ENCODE measurements around the gene GRB10. TPM values are rescaled to one million over a fixed set of nuclear protein-coding genes. Genes with fewer than 3 reads are reported as not detected.

Gene GRB10
- total RNA-seq, 2 donors from 2014 or later, result 2.6 to 6.6 TPM

DNA sequence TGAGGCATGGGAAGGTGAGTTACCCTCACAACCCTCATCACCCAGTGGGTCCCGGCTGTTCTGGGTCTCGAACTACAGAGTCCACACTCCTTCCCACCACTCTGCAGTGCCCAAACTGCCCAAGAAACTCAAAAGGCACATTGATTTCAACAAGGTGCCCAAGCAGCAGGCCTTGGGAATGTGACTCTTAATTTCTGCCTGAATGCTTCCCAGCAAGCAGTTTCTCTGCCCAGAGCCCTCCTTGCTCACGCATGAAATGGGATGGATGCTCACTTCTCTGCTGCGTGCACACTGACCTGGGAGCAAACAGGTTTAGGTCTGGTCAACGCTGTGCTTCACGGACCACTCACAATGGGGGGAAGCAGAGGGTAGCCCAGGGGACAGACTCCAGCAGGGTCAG, 77.9 kb downstream of the GRB10 start:
- no peak for ATAC-seq
- Mint-ChIP-seq H3K27ac (no peak overlapping the region), H3K36me3 (no peaks in the 10 kb centered on the region), H3K9me3 (no peaks in the 10 kb centered on the region)
- no peak for DNase-seq (ENCODE audit: low spot score in 2 of 2)

DNA sequence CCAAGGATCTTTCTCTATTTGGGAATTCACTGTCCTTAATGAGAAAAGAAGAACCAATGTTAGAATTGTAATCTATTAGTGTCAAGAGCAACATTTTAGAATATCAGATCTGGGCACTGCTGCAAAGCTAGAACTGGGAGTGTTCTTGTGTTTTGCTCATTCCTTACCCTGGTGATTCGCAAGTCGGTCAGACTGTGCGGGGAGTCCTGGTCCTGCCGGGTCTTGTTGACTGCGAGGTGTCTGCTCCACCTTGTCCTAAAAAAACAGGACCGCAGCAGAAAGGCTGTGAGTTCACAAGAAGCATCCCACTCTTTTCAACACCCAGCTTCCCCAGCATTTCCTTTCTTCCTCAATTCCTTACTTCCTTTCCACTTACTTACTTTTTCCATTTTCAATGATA, 79.0 kb downstream of the GRB10 start:
- DNase-seq (ENCODE audit: low spot score in 2 of 2), result no peak
- Mint-ChIP-seq H3K36me3 (no peaks in the 10 kb centered on the region), H3K9me3 (no peaks in the 10 kb centered on the region), H3K27ac (no peak overlapping the region)
- ATAC-seq, result no peak

DNA sequence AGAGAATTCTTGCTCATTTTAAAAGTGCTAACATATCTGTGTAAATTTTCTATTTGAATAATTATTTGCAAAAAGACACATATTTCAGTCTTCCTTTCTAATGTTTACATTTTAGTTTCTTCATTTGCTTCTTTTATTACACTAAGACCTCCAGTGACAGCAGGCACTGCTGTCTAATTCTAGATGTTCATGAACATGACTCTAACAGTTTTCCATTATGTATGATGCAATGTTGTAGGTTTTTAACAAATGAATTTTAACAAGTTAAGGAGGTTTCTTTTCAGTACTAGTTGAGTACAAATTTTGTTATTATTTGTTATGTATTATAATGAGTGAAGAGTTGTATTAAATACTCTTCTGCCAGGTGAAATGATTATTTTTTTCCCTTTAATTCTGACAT, 83.6 kb downstream of the GRB10 start:
- Mint-ChIP-seq H3K36me3 (no peaks in the 10 kb centered on the region), H3K9me3 (no peaks in the 10 kb centered on the region), H3K27ac (no peak overlapping the region)
- DNase-seq (ENCODE audit: low spot score in 2 of 2) (no peak), ATAC-seq (no peak)

DNA sequence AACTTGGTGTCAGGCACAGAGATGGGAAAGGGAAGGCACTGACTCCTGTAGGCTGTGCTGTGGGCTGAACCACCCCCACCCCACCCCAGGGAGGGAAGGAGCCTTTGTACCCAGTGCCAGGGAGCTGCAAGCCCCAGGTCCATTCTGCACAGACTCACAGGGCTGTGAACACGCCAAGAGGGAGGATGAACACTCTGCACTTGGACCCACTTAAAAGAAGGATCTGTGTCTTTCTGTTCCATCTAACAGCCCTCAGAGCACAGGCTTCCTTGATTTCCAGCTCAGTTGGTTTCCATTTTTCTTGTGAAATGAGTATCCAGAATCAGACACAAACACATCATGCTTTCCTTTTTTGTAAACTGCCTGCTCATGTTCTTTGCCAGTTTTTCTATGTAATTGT, 84.9 kb downstream of the GRB10 start:
- no peaks in the 10 kb centered on the region for H3K36me3 Mint-ChIP-seq
- ATAC-seq (no peak), DNase-seq (ENCODE audit: low spot score in 2 of 2) (no peak)
- no peaks in the 10 kb centered on the region for H3K9me3 Mint-ChIP-seq
- H3K27ac Mint-ChIP-seq, result no peak overlapping the region

DNA sequence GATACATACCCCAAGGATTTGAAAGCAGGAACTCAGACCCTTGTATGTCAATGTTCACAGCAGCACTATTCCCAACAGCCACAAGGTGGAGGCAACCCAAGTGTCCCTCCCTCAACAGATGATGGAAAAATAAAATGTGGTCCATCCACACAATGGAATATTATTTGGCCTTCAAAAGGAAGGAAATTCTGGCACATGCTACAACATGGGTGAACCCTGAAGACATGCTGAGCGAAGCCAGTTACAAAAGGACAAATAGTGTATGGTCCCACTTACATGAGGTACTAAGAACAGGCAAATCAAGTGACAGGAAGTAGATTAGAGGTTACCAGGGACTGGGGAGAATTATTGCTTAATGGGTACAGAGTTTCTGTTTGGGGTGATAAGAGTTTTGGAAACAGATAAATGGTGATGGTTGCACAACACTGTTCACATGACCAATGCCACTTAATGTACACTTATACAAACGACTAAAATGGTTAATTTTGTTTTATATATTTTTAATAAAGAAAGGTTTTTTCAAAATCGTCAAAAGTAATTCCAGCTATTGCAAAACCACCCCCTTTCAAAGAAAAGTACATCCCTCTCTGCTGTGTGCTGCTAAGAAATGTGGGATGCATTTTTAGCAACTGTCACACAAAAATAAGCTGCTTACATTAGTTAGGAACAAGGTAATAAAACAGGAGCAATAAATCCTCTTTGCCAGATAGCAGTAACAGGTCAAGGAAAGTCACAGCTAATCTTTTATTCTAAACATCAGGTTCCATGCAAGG, 85.7 kb downstream of the GRB10 start:
- no peak for ATAC-seq
- Mint-ChIP-seq H3K27ac (no peak overlapping the region), H3K9me3 (no peaks in the 10 kb centered on the region), H3K36me3 (no peaks in the 10 kb centered on the region)
- no peak for DNase-seq (ENCODE audit: low spot score in 2 of 2)

DNA sequence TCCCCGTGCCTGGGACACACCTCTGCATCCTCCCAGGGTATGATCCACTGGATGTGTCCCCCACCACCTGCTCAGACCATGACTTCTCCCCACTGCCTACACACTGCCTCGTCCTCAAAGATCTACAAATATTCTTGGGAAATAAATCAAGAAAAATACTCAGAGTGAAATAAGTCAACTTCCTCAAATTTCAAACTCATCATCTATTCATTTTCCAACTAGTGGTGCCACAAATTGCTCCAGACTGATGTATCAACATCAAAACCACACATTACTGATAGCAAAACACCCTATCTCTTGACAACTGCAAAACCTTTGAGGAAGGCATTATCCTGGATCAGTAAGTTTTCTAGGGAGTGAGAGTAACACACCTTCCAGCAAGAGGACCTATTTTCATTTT, 87.7 kb downstream of the GRB10 start:
- ATAC-seq, result no peak
- no peaks in the 10 kb centered on the region for H3K36me3 Mint-ChIP-seq
- H3K9me3 Mint-ChIP-seq, result no peaks in the 10 kb centered on the region
- no peak overlapping the region for H3K27ac Mint-ChIP-seq
- no peak for DNase-seq (ENCODE audit: low spot score in 2 of 2)

DNA sequence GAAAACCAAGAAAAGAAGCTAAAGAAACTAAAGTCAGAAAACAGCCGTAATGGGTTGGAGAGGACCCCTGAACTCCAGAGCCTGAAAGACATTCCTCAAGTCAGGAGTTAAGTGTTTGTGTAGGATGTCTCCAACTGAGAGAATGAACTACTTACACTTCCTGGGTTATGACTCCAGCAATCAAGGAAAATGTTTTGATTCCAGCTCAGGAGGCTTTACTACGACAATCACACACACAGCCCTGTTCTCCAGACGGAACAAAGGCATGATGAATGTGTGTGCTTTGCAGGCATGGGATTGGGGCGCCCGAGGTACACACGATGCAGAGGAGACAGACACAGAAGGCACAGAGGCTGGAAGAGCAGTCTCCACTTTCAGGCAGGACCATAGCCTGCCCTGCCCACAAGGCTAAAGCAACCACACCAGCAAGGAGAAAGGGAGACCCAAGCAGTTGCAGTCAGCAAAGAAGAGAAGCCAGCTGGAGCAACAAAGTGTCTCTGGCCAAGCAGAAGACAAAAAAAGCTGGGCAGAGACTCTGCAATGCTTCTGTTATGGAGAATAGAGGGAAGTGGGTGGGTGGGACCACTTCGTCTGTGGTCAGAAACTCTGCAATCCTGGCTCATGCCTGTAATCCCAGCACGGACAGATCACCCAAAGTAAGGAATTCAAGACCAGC, 89.1 kb downstream of the GRB10 start:
- ATAC-seq, result no peak
- Mint-ChIP-seq H3K27ac (peak overlapping the region in 1 of 2 donors; percentile 35), H3K36me3 (no peaks in the 10 kb centered on the region), H3K9me3 (no peaks in the 10 kb centered on the region)
- no peak for DNase-seq (ENCODE audit: low spot score in 2 of 2)

DNA sequence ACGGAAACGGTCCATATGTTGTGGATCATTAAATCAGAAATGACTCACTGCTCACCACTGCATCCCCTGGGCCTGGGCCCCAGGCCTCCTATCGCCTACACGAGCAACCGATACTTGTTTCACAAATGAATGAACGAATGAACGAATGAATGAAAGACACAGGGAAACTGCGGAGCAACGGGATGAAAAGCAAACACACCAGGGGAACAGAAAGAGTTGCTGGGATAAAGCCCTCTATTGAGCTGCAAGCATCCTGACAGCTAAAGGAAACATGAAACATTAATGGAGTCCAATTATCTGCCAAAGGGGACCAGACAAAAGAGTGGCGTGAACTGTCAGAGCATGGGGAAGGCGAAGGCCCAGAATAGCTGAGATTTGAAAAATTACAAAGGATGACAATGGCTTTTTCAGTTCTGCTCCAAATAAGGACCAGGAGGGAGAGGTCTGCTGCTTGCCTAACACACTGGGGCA, 92.1 kb downstream of the GRB10 start:
- Mint-ChIP-seq H3K36me3 (no peaks in the 10 kb centered on the region), H3K9me3 (no peaks in the 10 kb centered on the region), H3K27ac (no peak overlapping the region)
- no peak for DNase-seq (ENCODE audit: low spot score in 2 of 2)
- no peak for ATAC-seq

DNA sequence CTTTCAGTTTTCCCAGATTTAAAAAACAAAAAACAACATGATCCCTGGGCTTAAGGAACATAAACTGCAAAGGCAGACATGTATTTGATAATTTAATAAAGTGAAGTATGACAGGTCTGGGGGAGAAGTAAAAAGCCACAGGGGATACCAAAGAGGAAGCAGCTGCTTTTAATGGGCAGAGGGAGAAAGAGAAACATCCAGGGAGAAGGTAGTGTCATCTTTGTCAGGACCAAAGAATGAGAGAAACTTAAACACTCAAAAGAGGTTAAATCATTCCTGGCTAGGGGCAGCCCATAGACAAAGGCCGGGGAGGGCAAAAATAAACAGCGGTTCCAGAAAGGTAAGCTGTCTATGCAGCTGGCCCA, 94.5 kb downstream of the GRB10 start:
- no peaks in the 10 kb centered on the region for H3K36me3 Mint-ChIP-seq
- H3K9me3 Mint-ChIP-seq, result no peaks in the 10 kb centered on the region
- no peak for DNase-seq (ENCODE audit: low spot score in 2 of 2)
- no peak overlapping the region for H3K27ac Mint-ChIP-seq
- ATAC-seq, result no peak

DNA sequence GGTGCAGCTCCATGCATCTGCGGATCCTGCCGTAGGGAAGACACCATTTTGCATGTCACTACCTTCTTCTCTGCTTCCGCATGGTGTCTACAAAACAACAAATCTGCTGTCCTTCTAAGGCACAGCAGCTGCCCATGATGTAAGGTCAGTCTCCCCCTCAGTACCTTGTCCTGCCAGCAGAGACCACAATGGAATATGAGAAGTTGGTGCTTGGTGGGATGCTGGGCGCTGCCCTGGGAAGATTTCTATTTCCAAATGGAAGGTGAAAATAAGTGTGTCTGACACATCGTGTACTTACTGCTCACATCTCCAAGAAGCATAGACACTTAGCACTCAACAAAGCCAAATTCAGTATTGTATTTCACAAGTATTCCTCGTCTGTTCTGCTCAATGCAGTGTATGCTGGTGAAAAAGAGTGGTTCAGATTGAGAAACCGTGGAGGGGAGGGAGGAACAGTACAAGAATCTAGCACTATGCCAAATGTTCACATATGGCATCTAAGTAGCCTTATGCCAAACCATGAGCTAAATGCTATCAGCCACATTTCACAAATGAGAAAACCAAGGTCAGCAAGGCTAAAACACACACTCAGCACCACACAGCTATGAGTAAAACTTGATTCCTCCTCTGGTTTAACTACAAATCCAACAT, 95.0 kb downstream of the GRB10 start:
- H3K27ac Mint-ChIP-seq, result no peak overlapping the region
- no peak for ATAC-seq
- H3K9me3 Mint-ChIP-seq, result no peaks in the 10 kb centered on the region
- H3K36me3 Mint-ChIP-seq, result no peaks in the 10 kb centered on the region
- DNase-seq (ENCODE audit: low spot score in 2 of 2), result no peak

DNA sequence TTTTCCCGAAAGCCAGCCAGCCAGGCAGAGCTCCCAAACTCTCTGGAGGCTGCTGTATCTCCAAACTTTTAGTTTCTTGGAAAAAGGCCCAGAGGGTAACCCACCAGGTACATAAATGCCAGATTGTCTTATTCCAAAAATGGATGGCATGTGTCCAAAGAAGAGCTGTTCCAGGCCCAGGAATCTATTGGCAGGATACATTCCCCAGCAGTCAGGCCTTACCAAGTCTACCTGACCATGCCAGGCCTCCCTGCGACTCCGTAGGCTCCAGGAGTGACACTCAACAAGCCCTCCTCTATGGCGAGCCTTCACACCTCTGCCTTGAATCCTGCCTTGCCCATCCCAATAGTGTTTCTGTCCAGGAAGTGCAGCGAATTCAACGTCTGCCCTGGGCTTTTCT, 95.6 kb downstream of the GRB10 start:
- Mint-ChIP-seq H3K9me3 (no peaks in the 10 kb centered on the region), H3K36me3 (no peaks in the 10 kb centered on the region), H3K27ac (no peak overlapping the region)
- ATAC-seq (no peak), DNase-seq (ENCODE audit: low spot score in 2 of 2) (no peak)

DNA sequence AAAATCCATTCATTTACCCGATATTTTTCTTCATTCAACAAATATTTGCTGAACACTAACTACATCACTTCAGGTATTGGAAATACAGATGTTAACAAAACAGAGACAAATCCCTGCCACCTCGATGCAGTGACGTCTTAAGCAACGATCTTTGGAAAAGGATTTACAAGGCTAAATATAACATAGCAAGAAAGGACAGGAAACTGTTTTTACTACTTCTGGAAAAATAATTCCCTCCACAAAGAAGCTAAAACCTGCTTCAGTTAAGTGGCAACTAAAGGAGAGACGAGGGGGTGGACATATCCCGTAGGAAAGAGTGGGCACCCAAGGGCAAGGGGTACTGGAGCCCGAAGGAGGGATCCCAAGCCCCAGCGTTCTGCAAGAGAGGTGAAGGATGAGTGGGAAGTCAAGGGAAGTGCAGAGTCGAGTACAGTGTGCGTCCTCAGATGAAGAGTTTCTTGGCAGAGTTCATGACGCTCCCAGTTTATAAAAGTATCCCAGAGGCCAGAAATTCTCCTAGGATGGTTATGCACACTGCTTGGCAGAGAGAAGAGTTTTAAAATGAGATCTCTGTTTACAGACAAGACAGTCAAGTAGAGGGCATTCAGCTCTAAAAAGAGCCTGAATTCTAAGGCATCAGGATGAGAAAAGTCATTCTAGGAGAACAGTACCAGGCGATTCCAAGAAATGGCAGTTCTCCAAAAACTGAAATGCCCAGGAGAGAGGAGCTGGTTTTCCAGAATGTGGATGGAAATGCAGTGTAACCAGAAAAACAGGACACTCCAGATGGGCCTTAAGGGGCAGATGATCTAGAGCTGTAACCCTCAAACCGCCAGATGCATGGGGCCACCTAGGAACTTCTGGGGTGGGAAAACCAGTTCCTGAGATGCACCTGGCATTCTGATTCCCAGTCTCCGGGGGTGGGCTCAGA, 97.3 kb downstream of the GRB10 start:
- Mint-ChIP-seq H3K27ac (no peak overlapping the region), H3K36me3 (no peaks in the 10 kb centered on the region), H3K9me3 (no peaks in the 10 kb centered on the region)
- no peak for DNase-seq (ENCODE audit: low spot score in 2 of 2)
- no peak for ATAC-seq

DNA sequence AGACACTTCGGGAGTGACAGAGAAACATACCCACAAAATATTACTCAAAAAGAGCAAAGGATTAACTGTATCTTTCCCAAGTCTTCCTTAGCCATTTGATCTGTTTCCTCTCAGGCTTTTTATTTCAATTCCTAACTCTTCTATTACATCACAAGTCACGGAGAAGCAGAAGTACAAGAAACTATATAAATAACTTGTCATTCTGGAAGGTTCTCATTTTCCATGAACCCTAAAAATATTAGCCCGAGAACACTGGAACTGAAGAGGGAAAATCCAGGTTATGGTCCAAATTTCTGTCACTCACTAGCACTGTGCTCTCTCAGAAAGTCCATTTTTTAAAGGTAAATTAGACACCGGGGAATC, 98.0 kb downstream of the GRB10 start:
- ATAC-seq (no peak), DNase-seq (ENCODE audit: low spot score in 2 of 2) (no peak)
- no peaks in the 10 kb centered on the region for H3K36me3 Mint-ChIP-seq
- H3K9me3 Mint-ChIP-seq, result no peaks in the 10 kb centered on the region
- no peak overlapping the region for H3K27ac Mint-ChIP-seq

DNA sequence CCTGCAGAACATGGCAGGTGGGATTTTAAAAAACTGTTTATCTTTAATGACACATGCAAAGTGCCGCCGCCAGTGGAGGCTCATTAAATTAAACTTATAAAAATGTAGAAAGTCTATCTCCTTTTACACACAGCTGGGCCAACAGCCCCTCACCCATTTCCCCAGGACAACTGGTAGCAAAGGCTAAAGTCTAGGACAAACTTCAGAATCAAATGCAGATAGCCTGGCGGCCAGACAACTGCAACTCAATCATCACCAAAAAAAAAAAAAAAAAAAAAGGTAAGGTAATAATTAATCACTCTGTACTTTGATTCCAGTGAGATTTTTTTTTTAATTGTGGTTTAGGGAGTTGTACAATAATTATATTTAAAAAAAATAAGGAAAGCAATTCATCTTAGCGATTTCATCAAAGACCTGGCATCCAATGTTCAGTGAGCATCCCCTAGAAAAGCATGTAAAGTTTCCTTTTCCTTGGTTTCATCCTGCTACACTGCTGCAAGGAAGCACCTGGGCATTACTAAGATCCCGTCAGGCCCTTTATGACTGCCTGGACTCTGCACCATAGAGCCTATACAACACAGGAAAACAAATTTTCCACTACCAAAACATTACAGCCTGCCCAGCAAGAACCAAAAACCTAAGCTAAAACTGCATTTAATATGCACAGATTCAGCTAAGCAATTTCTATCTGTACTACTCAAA, 98.5 kb downstream of the GRB10 start:
- no peak for DNase-seq (ENCODE audit: low spot score in 2 of 2)
- Mint-ChIP-seq H3K36me3 (no peaks in the 10 kb centered on the region), H3K27ac (no peak overlapping the region), H3K9me3 (no peaks in the 10 kb centered on the region)
- ATAC-seq, result no peak

DNA sequence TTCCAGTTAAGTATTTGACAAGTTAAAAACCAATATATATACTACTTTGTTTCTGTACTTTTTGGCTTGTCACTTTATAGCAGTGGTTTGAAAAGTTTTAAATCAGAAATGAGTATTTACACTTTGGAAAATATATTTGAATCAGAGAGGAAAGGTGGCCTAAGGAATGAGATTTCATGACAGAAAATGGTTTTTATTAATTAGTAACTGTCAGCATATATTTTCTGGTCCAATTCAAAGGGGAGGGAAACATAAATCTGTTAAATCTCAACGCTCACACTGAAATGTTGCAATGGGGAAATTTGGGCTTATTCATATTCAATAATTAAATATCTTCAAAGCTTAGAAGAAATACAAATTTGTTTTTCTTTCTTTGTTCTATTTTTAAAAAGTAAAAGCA, 100.1 kb downstream of the GRB10 start:
- Mint-ChIP-seq H3K27ac (no peak overlapping the region), H3K36me3 (no peaks in the 10 kb centered on the region), H3K9me3 (no peaks in the 10 kb centered on the region)
- ATAC-seq (no peak), DNase-seq (ENCODE audit: low spot score in 2 of 2) (no peak)

DNA sequence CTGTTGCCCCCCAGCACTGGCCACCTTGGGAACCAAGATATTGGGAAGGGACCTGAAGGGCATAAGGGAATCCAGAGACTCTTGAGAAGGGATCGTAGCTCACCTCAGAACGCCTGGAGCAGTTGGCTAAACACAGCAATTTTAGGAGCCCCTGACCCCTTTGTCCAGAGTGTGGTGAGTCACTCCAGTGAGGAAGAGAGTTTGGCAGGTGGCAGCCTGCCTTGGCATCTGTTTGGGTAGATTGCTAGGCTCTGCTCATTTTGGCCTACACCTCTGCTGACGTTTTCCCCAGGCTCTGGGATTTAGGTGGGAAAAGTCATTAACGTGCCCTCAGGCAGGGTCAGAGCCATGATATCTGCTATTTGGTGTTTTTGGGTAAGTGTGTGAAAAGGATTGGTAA, 100.6 kb downstream of the GRB10 start:
- H3K27ac Mint-ChIP-seq, result no peak overlapping the region
- H3K36me3 Mint-ChIP-seq, result no peaks in the 10 kb centered on the region
- no peaks in the 10 kb centered on the region for H3K9me3 Mint-ChIP-seq
- DNase-seq (ENCODE audit: low spot score in 2 of 2), result no peak
- ATAC-seq, result no peak
